T-helper 2 cell treated with Interferon-gamma antibody and Interleukin-4, amounts not matched to agents 100 ng/mL and 5 ng/mL, for 36 hours (primary cell): ENCODE data around the gene TLE4. TPM values are rescaled to one million over a fixed set of nuclear protein-coding genes. Genes with fewer than 3 reads are reported as not detected.
"Not testable (repeated sequence)": the region's sequence is repeated elsewhere in the genome, so short reads cannot be mapped to it uniquely, and the experiment has no call there.

Experiments used
- intact Hi-C: fragments of 100-400 bp; cut with micrococcal nuclease; formaldehyde crosslinking; loops from one replicate; pipeline ENCODE4 v1.15.1; 2023
- total RNA-seq: library from RNA; stranded (reverse); gene quantifications from 2 replicates; pipeline ENCODE4 v1.2.3, GENCODE V29; 2022

Gene TLE4
- total RNA-seq: 30.9 and 32.5 TPM in 2 replicates

- intact Hi-C loops: loop anchor here (1.0 to 10.0 kb wide), 9 partner anchors 22 to 1539 kb away; partner anchors contain the start of genes CEP78, GNAQ and PSAT1
Observed at GRCh38 chr9:79571309-79572031, at the start of gene TLE4. TLE4 (plus strand) TSS chr9:79571965; CDS start chr9:79572791, 826 bp downstream.

DNA sequence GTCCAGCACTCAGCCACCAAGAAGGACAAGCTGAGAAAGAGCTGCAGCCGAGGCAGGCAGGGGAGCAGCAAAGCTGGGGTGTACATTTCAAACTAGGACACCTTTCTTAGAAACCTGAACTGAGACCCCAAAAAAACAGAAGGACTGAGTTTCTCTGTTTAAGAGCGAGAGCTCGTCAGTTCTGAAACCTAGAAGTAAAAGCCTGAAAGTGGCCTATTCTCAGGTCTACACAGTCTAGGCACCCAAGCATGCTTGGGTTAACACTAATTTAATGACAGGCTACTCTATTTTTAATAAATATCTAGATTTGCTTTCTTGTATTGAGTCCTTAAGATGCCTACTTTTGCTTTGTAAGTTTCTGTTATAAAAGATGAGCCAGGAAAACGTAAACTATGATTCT lies 49.0 kb upstream of the TLE4 start:
- intact Hi-C loops: no loop called here

DNA sequence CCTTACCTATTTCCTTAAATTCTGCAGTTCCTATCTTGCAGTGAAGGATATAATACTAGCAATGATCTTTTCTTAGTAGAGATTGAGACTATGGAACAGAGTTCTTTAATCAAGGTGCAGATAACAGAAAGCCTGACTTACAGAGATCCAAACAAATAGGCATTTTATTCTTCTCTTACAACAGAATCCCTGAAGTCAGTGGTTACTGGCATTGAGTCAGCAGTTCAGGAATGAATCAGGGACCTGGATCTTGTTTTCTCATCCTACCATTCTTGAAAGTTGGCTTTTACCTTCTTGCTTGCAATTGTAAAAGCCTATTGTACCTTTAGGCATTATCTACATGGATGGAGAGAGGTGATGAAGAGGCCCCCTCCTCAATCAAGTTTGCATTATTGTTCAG lies 47.5 kb upstream of the TLE4 start:
- intact Hi-C loops: no loop called here

GRCh38 chr9:79526149-79526672 lies 45.6 kb upstream of the TLE4 start:
- intact Hi-C loops: no loop called here

DNA sequence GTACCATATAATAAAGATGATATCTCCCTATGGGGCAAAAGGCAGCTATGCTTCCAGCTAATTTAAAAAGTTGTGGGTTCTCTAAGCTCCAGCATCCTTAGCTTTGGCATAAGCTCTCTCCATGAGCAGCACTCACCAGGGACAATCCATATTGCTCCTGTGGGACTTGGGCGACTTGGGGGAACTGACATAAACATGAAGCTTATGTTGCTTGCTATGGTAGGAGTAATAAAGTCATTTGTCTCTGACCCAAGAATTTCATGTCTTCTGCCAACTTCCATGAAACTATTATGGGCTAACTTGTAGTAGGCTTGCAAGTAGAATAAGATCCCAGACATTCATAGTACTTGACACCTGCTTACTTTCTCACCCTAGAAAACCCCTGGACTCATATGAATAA lies 36.2 kb upstream of the TLE4 start:
- intact Hi-C loops: loop anchor here (1.0 kb wide), 1 partner anchor 49 kb away; no protein-coding TSS in a partner anchor

- intact Hi-C loops: no loop called here
Observed at GRCh38 chr9:79537838-79538237, 33.9 kb upstream of the TLE4 start.

GRCh38 chr9:79542735-79543620 lies 28.8 kb upstream of the TLE4 start:
- intact Hi-C loops: no loop called here

GRCh38 chr9:79544375-79544774 lies 27.4 kb upstream of the TLE4 start:
- intact Hi-C loops: not testable (repeated sequence)

DNA sequence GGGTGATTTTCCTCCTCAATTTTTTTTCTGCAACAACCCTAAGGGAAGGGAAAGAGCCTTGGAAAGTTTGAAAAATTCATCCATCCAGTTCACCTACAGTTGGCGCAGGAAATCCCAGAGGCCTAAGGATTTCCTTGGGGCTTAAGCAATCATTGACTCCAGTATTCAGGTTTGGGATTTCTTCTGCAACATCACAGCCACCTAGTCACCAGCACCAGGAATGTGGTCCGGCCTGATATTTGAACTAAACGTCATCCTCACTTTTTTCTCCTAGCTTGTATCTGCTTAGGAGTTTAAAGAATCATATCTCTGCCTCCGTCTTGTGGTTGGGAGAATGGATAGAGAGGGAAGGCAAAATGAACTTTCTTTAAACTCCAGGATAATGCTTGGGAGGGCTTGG lies 20.2 kb upstream of the TLE4 start:
- intact Hi-C loops: no loop called here

DNA sequence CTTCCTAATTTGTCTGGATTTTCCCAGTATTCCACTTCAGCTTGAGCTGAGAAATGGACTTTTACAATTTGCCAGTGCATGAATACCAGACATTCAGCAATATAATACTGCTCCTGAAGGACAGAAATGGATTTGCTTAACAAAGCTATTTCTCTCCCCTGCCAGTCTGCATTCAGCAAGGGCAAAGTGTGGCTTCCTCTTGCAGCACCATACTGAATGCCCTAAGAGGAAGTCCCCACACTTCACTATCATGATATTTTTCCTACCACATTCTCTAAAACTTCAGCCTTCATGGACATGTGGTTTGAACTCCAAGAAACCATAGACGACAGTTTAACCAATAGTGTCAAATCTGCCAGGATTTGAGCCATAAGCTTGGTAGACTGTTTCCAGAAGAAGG lies 19.8 kb upstream of the TLE4 start:
- intact Hi-C loops: no loop called here

DNA sequence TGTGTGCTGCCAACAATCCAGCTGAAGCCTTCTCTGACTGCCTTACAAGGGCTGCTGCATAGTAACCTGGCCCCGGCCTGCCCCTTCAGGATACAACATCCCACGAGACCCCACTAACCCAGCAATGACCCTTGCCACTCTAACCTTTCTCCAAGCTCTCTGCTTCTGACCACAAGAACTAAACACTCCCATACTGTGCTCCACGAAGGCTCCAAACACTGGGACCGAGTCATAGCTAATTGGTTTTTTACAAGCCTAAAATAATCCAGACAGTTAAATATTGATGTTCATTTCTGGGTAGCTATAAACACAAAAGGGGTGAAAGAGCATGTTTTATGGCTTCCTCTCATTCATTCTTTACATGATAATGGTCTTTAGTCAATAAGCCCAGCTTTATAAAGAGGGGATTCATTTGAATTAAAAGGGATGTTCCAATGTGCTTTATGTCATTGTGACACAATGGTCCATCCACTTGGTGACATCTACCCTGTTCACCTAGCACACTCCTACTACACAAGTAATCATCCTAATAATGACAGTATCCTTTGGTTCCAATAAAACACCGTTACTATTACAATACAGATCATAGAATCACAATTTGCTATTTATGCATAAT lies 16.2 kb upstream of the TLE4 start:
- intact Hi-C loops: no loop called here

DNA sequence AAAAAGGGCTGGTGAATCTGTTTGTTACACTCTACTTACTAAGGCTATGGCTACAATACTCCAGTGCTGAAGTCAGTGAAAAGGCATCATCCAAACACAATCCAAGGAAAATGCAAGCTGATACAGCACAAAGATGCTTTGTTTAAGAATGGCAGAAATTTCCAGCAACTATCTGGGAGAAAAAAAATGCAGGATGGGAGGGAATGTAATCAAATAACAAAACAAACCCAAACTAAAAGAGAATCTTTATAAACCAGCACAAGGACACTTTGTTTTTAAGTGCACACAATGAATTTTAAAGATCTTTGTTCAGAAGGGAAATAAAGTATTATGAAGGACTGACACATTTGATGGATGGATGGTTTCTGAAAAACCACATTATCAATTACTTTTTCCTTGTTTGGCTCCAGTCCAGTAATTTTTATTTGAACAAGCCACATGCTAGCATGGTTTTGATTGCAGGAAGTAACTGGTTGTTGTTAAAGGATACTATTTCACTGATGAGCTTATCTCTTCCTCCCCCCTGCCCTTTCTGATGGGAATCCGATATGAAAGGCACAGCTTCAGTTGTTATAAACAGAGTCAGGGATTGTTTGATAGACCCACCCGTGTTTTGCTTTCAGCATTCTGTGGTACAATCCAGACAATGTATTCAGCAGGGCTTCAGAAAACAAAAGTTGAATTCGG lies 12.1 kb upstream of the TLE4 start:
- intact Hi-C loops: no loop called here

- intact Hi-C loops: no loop called here
Observed at GRCh38 chr9:79562749-79563386, 8.9 kb upstream of the TLE4 start.

DNA sequence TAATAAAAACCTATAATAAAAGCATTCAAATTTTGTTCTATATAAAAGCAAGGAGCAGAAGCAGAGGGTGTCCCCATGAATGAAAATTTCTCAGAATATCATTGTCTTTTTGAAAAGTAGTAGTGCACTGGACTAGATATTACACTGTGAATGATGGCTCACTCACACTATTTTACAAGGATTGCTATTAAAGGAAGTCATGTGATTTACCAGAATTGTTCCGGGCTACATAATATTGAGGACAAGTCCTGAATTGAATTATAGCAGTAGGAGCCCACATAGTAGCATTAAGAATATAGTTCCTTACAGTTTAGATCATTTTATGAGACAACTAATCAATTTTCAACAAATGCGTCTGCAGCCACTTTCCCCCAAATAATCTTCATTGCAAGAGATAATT lies 7.7 kb upstream of the TLE4 start:
- intact Hi-C loops: no loop called here

DNA sequence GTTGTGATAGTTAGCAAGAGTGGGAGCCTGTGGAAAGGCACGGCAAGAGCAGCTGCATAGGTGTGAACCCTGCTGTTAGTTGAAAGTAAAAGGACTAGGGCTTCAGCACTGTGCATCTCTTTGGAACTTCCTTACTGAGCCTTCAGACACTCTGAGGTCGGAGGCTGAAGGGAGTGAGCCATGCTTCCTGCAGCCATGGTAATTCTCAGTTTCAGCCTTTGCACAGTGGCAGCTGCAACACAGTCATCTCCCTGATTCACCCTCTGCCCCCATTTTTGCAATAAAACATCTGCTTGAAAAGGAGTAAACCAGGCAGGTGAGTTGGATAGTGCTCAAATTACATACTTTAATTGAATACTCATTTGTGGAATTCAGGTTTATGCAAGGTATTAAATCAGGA lies 6.5 kb upstream of the TLE4 start:
- intact Hi-C loops: no loop called here

GRCh38 chr9:79567671-79568098 lies 4.1 kb upstream of the TLE4 start:
- intact Hi-C loops: no loop called here

- intact Hi-C loops: no loop called here
Observed at GRCh38 chr9:79568337-79569101, 3.2 kb upstream of the TLE4 start.

DNA sequence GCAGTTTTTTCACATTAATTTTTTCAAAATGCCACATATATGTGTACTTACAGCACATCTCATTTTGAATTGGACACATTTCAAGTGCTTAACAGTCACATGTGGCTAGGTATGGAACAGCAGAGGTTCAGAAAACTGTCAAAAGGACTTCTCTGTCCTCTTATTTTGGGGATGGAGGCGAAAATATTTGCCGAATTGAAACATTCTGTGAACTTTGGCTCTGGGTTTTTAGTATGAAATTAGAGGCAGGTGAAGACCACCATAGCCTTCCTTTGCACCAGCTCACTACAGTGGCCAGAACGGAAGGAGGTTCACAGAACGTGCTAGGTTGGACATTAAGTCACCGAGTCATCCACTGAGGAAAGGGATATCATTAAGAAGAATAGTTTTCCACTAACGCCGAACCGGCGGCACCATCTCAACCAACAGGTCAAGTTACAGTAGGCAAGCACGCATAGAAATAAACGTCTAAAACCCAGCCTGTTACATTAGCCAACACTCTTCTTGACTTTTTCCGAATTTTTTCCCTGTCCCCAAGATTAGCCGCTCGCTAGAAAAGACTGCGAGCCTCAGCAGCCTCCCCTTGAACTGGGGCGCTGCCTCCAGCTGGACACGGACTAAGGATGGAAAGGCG lies 1.8 kb upstream of the TLE4 start:
- intact Hi-C loops: loop anchor here (2.0 to 10.0 kb wide), 8 partner anchors 52 to 1538 kb away; partner anchors contain the start of genes CEP78, GNAQ and PSAT1
